K562 (cell line): ENCODE measurements around the gene MRPS33. TPM values are rescaled to one million over a fixed set of nuclear protein-coding genes. Genes with fewer than 3 reads are reported as not detected.

Experiments used
- ATAC-seq: fragments of 200-7000 bp; cut with Tn5 transposase; 3 replicates; pipeline ENCODE4 v1.9.1; 2020; ENCODE audit warnings: moderate library complexity
- BruUV-seq: library from RNA; stranded (reverse); fragments of 400-500 nt; replicated peaks from 2 replicates; lab custom pipeline; 2021; lab: Mats Ljungman, UMichigan
- CTCF ChIA-PET: fragments of 300-600 bp; formaldehyde crosslinking; extraction: SDS; loops from one replicate; lab custom pipeline; 2021; ENCODE audit warnings: low intra/inter-chr PET ratio; lab: Yijun Ruan, JAX
- POLR2A ChIA-PET: fragments of 300-600, 350-650 bp; sonication (Branson Sonifier 250); formaldehyde crosslinking; extraction: SDS; loops from one replicate; lab custom pipeline; 2021; ENCODE audit warnings: antibody characterized with exemption, inconsistent platforms; lab: Yijun Ruan, JAX
- DNase-seq, 4 experiments: peaks; one replicate each; pipeline versions ENCODE4 v3.0.0 to v3.0.0-alpha.2; 2011 to 2018; ENCODE audit warnings: low spot score in 3 of 4, mixed read lengths in 3 of 4; ENCODE audit errors: extremely low read depth in 1 of 4
- FAIRE-seq: peaks from 2 replicates; lab custom pipeline; 2011; peaks lifted over from hg19 to GRCh38; lab: Jason Lieb, UNC
- H2AFZ ChIP-seq: 2 replicates; pipeline ENCODE4 v1.6.0; 2011; ENCODE audit warnings: low read depth, low read length, control low read depth, inconsistent platforms
- H3K27ac ChIP-seq: fragments of 200-600 bp; 3 replicates; pipeline ENCODE4 v1.8.0; 2011; ENCODE audit warnings: low read depth, mild to moderate bottlenecking, control low read depth, inconsistent platforms, low read length, moderate library complexity, mixed read lengths; ENCODE audit errors: extremely low read depth
- H3K27me3 ChIP-seq, 2 experiments: fragments of 300-600 bp in 1 of 2; 2 replicates in 1 of 2; 3 replicates in 1 of 2; pipeline versions ENCODE4 v1.6.0 to v1.8.0; 2011; ENCODE audit warnings: inconsistent platforms in 2 of 2, low read length in 2 of 2, mild to moderate bottlenecking in 1 of 2, mixed read lengths in 1 of 2, moderate library complexity in 1 of 2; ENCODE audit not compliant: control insufficient read depth in 2 of 2, insufficient read depth in 2 of 2
- H3K36me3 ChIP-seq: fragments of 300-600 bp; 3 replicates; pipeline ENCODE4 v1.8.0; 2011; ENCODE audit warnings: mild to moderate bottlenecking, low read length, inconsistent platforms; ENCODE audit not compliant: control insufficient read depth, insufficient read depth
- H3K4me1 ChIP-seq, 2 experiments: fragments of 200-600 bp in 1 of 2; replicated peaks in 1 of 2; 2 replicates in 1 of 2; 3 replicates in 1 of 2; pipeline versions ENCODE4 v1.5.1 to v1.8.0; 2011; ENCODE audit warnings: inconsistent platforms in 2 of 2, low read length in 2 of 2, mild to moderate bottlenecking in 1 of 2, mixed read lengths in 1 of 2, moderate library complexity in 1 of 2; ENCODE audit not compliant: control insufficient read depth in 2 of 2, insufficient read depth in 2 of 2
- H3K4me2 ChIP-seq: 2 replicates; pipeline ENCODE4 v1.6.1; 2011; ENCODE audit warnings: low read length, control low read depth, inconsistent platforms, mixed read lengths; ENCODE audit not compliant: insufficient read depth
- H3K4me3 ChIP-seq: fragments of 200-600 bp; sonication (generic), shearing (Covaris generic); 2 replicates; pipeline ENCODE4 v1.5.1; 2016; ENCODE audit warnings: control low read depth, inconsistent platforms
- H3K79me2 ChIP-seq: fragments of 200-600 bp; 3 replicates; pipeline ENCODE4 v1.8.0; 2011; ENCODE audit warnings: low read length, inconsistent platforms; ENCODE audit not compliant: control insufficient read depth, insufficient read depth
- H3K9ac ChIP-seq, 2 experiments: 2 replicates each; pipeline versions ENCODE4 v1.6.0 to v1.6.1; 2011; ENCODE audit warnings: low read depth in 2 of 2, low read length in 2 of 2, control low read depth in 1 of 2, inconsistent platforms in 1 of 2, mild to moderate bottlenecking in 1 of 2, mixed read lengths in 1 of 2; ENCODE audit not compliant: insufficient read depth in 1 of 2
- H3K9me1 ChIP-seq: one replicate; pipeline ENCODE4 v1.6.0; 2011; ENCODE audit warnings: inconsistent platforms, mild to moderate bottlenecking, low read length, moderate library complexity; ENCODE audit not compliant: control insufficient read depth, insufficient read depth
- H3K9me3 ChIP-seq: replicated peaks from 2 replicates; pipeline ENCODE4 v1.5.1; 2011; ENCODE audit warnings: low read depth, low read length, inconsistent platforms; ENCODE audit not compliant: control insufficient read depth, insufficient read depth
- H4K20me1 ChIP-seq: replicated peaks from 2 replicates; pipeline ENCODE4 v1.6.1; 2011; ENCODE audit warnings: low read length, inconsistent platforms, mixed read lengths; ENCODE audit not compliant: control insufficient read depth, insufficient read depth
- HBP1 ChIP-seq: fragments of 450-650 bp; formaldehyde crosslinking; IDR thresholded peaks from 2 replicates; pipeline ENCODE4 v1.4.0; 2022; ENCODE audit warnings: missing genetic modification characterization
- NEUROD1 ChIP-seq: fragments of 150-350 bp; IDR thresholded peaks from 2 replicates; pipeline ENCODE4 v1.6.1; 2014; ENCODE audit warnings: borderline replicate concordance, low read length, low read depth; ENCODE audit not compliant: partially characterized antibody
- WGBS: fragments of 100-300 bp; shearing (Covaris generic); methylation state at CpG from one replicate; pipeline ENCODE4 v1.1.6; 2016; ENCODE audit warnings: low coverage, mixed read lengths; ENCODE audit not compliant: insufficient coverage; ENCODE audit errors: missing lambda C conversion rate; 5-methylcytosine and 5-hydroxymethylcytosine counted together
- in situ Hi-C: fragments of 300-500 bp; cut with MboI; formaldehyde crosslinking; loops from 4 replicates; pipeline ENCODE4 v1.15.0; 2018; ENCODE audit warnings: inconsistent platforms, mixed read lengths
- intact Hi-C: fragments of 100-400 bp; cut with micrococcal nuclease; formaldehyde crosslinking; loops from 2 replicates; pipeline ENCODE4 v1.14.2; 2022
- polyA plus RNA-seq, 8 experiments: library from polyadenylated mRNA; depleted of rRNA in 4 of 8; stranded (reverse) in 5 of 8; unstranded in 3 of 8; fragments of >200 nt; fragmentation: Nextera tagmentation in 2 of 8; fragmentation: Illumina TruSeq in 1 of 8; extraction: Ambion mirVana in 2 of 8; extraction: Trizol in 1 of 8; gene quantifications; 2 replicates each; pipeline versions ENCODE4 v1.2.1 to v1.2.3, GENCODE V29; 2011 to 2014; ENCODE audit warnings: inconsistent platforms in 1 of 8, missing spikeins in 1 of 8
- total RNA-seq, 7 experiments: library from RNA; depleted of rRNA in 6 of 7; stranded (reverse); fragments of >200 nt in 6 of 7; fragmentation: Illumina TruSeq in 2 of 7; extraction: Trizol in 2 of 7; gene quantifications; 2 replicates each; pipeline versions ENCODE4 v1.2.1 to v1.2.3, GENCODE V29; 2011 to 2021; ENCODE audit warnings: low replicate concordance in 1 of 7
- TF ChIP-seq, protein P1 (sequence below): fragments of 450-650 bp; formaldehyde crosslinking; IDR thresholded peaks from 2 replicates; pipeline ENCODE4 v1.4.0; 2020; ENCODE audit warnings: mild to moderate bottlenecking
- TF ChIP-seq, protein P2 (sequence below): sonication (generic); formaldehyde crosslinking; IDR thresholded peaks from 2 replicates; pipeline ENCODE4 v1.8.0; 2022; ENCODE audit warnings: mild to moderate bottlenecking, missing genetic modification reagents

The MRPS33 gene
- total and polyA plus RNA-seq, 9 of the 15 experiments (the other 6 are each of a cell fraction or from before 2014, with no cell fraction given): 81.1 to 442 (median 149) TPM

GRCh38 chr7:141014524-141015395 is at the start of gene MRPS33 (continued):
- TF ChIP-seq, protein P1, sequence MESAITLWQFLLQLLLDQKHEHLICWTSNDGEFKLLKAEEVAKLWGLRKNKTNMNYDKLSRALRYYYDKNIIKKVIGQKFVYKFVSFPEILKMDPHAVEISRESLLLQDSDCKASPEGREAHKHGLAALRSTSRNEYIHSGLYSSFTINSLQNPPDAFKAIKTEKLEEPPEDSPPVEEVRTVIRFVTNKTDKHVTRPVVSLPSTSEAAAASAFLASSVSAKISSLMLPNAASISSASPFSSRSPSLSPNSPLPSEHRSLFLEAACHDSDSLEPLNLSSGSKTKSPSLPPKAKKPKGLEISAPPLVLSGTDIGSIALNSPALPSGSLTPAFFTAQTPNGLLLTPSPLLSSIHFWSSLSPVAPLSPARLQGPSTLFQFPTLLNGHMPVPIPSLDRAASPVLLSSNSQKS (CRISPR knock-in tag): no peak

GRCh38 chr7:141057788-141058187 is 43.0 kb upstream of the MRPS33 start:
- POLR2A ChIA-PET: no interaction called here
- no peak overlapping the region for H3K27ac ChIP-seq
- H3K4me3 ChIP-seq: no peak overlapping the region
- peaks cover 23 to 24% of the 10 kb centered on the region in 2 experiments; a peak in 3 of 5 replicates for H3K27me3 ChIP-seq
- in situ Hi-C loops (no loop called here), intact Hi-C loops (no loop called here)
- H3K4me1 ChIP-seq: no peaks in the 10 kb centered on the region
- CTCF ChIA-PET: no interaction called here
- FAIRE-seq: no peak
- no peak overlapping the region for H2AFZ ChIP-seq
- no peak for ATAC-seq
- WGBS: 2% methylated on average over 3 of the region's 3 CpGs
- no peaks in the 10 kb centered on the region for H3K79me2 ChIP-seq
- no TSS peak for BruUV-seq
- no peak overlapping the region for H3K9ac ChIP-seq
- no peaks in the 10 kb centered on the region for H3K9me3 ChIP-seq
- DNase-seq: no peak
- H4K20me1 ChIP-seq: no peaks in the 10 kb centered on the region
- H3K9me1 ChIP-seq: no peaks in the 10 kb centered on the region
- H3K4me2 ChIP-seq: no peak overlapping the region
- TF ChIP-seq NEUROD1 (no peak), HBP1 (no peak)
- TF ChIP-seq, protein P2, sequence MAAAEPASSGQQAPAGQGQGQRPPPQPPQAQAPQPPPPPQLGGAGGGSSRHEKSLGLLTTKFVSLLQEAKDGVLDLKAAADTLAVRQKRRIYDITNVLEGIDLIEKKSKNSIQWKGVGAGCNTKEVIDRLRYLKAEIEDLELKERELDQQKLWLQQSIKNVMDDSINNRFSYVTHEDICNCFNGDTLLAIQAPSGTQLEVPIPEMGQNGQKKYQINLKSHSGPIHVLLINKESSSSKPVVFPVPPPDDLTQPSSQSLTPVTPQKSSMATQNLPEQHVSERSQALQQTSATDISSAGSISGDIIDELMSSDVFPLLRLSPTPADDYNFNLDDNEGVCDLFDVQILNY (CRISPR knock-in tag): no peak
- H3K36me3 ChIP-seq: no peaks in the 10 kb centered on the region
